HG03521 (cell line): Measurements from ENCODE around the gene SCARB2.
"Not testable (repeated sequence)": the region's sequence is repeated elsewhere in the genome, so short reads cannot be mapped to it uniquely, and the experiment has no call there.

Source experiments
- ATAC-seq: cut with Tn5 transposase; IDR thresholded peaks from one replicate; pipeline ENCODE4 v1.9.1; 2021; ENCODE audit warnings: mild to moderate bottlenecking, moderate library complexity; ENCODE audit not compliant: unreplicated experiment

SCARB2 gene

GRCh38 chr4:76213415-76214176 is at the start of gene SCARB2:
SCARB2 (minus strand) TSS chr4:76213824; CDS start chr4:76213543, 281 bp downstream.
- peak; percentile 72 for ATAC-seq

- ATAC-seq = no peak
Measured at GRCh38 chr4:76260571-76260970, 46.9 kb upstream of the SCARB2 start.

- ATAC-seq = no peak
Measured at GRCh38 chr4:76257824-76258223, 44.2 kb upstream of the SCARB2 start.

GRCh38 chr4:76256968-76257367 is 43.3 kb upstream of the SCARB2 start:
- no peak for ATAC-seq

GRCh38 chr4:76256032-76256431 is 42.4 kb upstream of the SCARB2 start:
- no peak for ATAC-seq

GRCh38 chr4:76253511-76253910 is 39.9 kb upstream of the SCARB2 start:
- ATAC-seq = no peak

- ATAC-seq = no peak
Measured at GRCh38 chr4:76252271-76252653, 38.6 kb upstream of the SCARB2 start.

- peak; percentile 70 for ATAC-seq
Measured at GRCh38 chr4:76251441-76252270, 38.0 kb upstream of the SCARB2 start, which contains the start of gene FAM47E. FAM47E (plus strand) TSS chr4:76251721; CDS start chr4:76251747, 26 bp downstream.

GRCh38 chr4:76250962-76251361 is 37.3 kb upstream of the SCARB2 start:
- no peak for ATAC-seq

- no peak for ATAC-seq
Measured at GRCh38 chr4:76246852-76247251, 33.2 kb upstream of the SCARB2 start.

GRCh38 chr4:76246025-76246424 is 32.4 kb upstream of the SCARB2 start:
- no peak for ATAC-seq

GRCh38 chr4:76243877-76244276 is 30.3 kb upstream of the SCARB2 start:
- ATAC-seq = not testable (repeated sequence)

- ATAC-seq = no peak
Measured at GRCh38 chr4:76240236-76240635, 26.6 kb upstream of the SCARB2 start.

GRCh38 chr4:76238701-76239100 is 25.1 kb upstream of the SCARB2 start:
- no peak for ATAC-seq

GRCh38 chr4:76238236-76238635 is 24.6 kb upstream of the SCARB2 start:
- ATAC-seq = no peak

- ATAC-seq = no peak
Measured at GRCh38 chr4:76235915-76236314, 22.3 kb upstream of the SCARB2 start.

GRCh38 chr4:76235407-76235806 is 21.8 kb upstream of the SCARB2 start:
- no peak for ATAC-seq

- no peak for ATAC-seq
Measured at GRCh38 chr4:76234679-76235044, 21.0 kb upstream of the SCARB2 start.

- ATAC-seq = no peak
Measured at GRCh38 chr4:76233967-76234678, 20.5 kb upstream of the SCARB2 start.

GRCh38 chr4:76233529-76233928 is 19.9 kb upstream of the SCARB2 start:
- ATAC-seq = no peak

- no peak for ATAC-seq
Measured at GRCh38 chr4:76233083-76233482, 19.5 kb upstream of the SCARB2 start.
